ENCODE measurements around the gene GNG7.
A peak's percentile ranks its signal among the peaks of the same experiment; 100 is the strongest.

GNG7 gene

GRCh38 chr19:2720777-2721569 lies 18.5 kb upstream of the GNG7 start, which contains the start of gene DIRAS1:
Gene DIRAS1 (minus strand): TSS chr19:2721372. CDS start chr19:2717806, 3,566 bp downstream.
- peak within 1 kb of the TSS; percentile 62 for H3K4me3 ChIP-seq
- no peak for TF ChIP-seq CTCF (IDR thresholded peaks at IDR 0.05)
- no peak for DNase-seq (ENCODE audit: low spot score)
- H3K27ac ChIP-seq = no peak within 1 kb of the TSS

GRCh38 chr19:2719920-2720776 lies 17.7 kb upstream of the GNG7 start:
- Histone ChIP-seq H3K4me3 (peak overlapping the region; percentile 62), H3K27ac (no peak overlapping the region)
- no peak for TF ChIP-seq CTCF (IDR thresholded peaks at IDR 0.05)
- DNase-seq (ENCODE audit: low spot score) = no peak

- H3K4me3 ChIP-seq = no peak overlapping the region
- DNase-seq (ENCODE audit: low spot score) = no peak
- TF ChIP-seq CTCF (IDR thresholded peaks at IDR 0.05) = no peak
- no peak overlapping the region for H3K27ac ChIP-seq
Measured at GRCh38 chr19:2719232-2719735, 16.8 kb upstream of the GNG7 start.

- DNase-seq (ENCODE audit: low spot score) = no peak
- Histone ChIP-seq H3K27ac (no peak overlapping the region), H3K4me3 (no peak overlapping the region)
- no peak for TF ChIP-seq CTCF (IDR thresholded peaks at IDR 0.05)
Measured at GRCh38 chr19:2717638-2718541, 15.4 kb upstream of the GNG7 start.

- no peak for DNase-seq (ENCODE audit: low spot score)
- TF ChIP-seq CTCF (IDR thresholded peaks at IDR 0.05) = no peak
- no peak overlapping the region for H3K4me3 ChIP-seq
- no peak overlapping the region for H3K27ac ChIP-seq
Measured at GRCh38 chr19:2716722-2717637, 14.5 kb upstream of the GNG7 start.

- no peak for DNase-seq (ENCODE audit: low spot score)
- TF ChIP-seq CTCF (IDR thresholded peaks at IDR 0.05) = no peak
- no peak overlapping the region for H3K4me3 ChIP-seq
- H3K27ac ChIP-seq = no peak overlapping the region
Measured at GRCh38 chr19:2716275-2716650, 13.8 kb upstream of the GNG7 start.

Data from coronary artery (tissue), 2 donors.